Stimulated activated CD8-positive, alpha-beta memory T cell treated with anti-CD3 and anti-CD28 coated beads, Interleukin-15, amount 100 ng/mL, for 24 hours (primary cell): ENCODE results near the gene OR2T34.
"Not testable (repeated sequence)": the region's sequence is repeated elsewhere in the genome, so short reads cannot be mapped to it uniquely, and the experiment has no call there.

Experiments
- DNase-seq: peaks from one replicate; pipeline ENCODE4 v3.0.0-alpha.2; 2020; ENCODE audit warnings: low read depth

Gene OR2T34, protein sequence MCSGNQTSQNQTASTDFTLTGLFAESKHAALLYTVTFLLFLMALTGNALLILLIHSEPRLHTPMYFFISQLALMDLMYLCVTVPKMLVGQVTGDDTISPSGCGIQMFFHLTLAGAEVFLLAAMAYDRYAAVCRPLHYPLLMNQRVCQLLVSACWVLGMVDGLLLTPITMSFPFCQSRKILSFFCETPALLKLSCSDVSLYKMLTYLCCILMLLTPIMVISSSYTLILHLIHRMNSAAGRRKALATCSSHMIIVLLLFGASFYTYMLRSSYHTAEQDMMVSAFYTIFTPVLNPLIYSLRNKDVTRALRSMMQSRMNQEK

GRCh38 chr1:248574657-248575056, at the start of gene OR2T34:
Gene OR2T34 (minus strand): TSS chr1:248574757. CDS start chr1:248574757, 0 bp downstream.
- not testable (repeated sequence) for DNase-seq

GRCh38 chr1:248622570-248623001, 48.0 kb upstream of the OR2T34 start:
- DNase-seq = no peak

- DNase-seq = no peak
These were observed 47.2 kb upstream of the OR2T34 start for GRCh38 chr1:248621770-248622169.

- DNase-seq = peak; percentile 8
These were observed 44.3 kb upstream of the OR2T34 start for GRCh38 chr1:248618878-248619277.

DNA sequence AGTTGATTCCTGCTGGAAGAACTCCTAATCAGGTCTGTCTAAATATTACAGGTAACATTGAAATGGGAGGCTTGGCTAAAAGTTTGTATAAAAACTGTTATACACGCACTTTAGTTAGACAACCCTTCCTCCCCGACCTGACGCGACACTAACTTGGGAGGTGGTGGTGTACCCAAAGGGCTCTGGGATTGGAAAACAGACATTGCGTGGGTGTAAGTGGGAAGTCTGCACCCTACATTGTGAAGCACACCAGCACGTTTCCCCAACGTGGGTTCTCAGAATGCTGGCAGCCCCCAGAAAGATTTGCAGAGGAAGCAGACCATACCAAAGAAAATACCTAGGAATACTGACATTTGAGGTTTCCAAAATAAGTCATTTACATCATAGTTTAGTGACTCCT, 43.6 kb upstream of the OR2T34 start:
- DNase-seq = no peak

DNA sequence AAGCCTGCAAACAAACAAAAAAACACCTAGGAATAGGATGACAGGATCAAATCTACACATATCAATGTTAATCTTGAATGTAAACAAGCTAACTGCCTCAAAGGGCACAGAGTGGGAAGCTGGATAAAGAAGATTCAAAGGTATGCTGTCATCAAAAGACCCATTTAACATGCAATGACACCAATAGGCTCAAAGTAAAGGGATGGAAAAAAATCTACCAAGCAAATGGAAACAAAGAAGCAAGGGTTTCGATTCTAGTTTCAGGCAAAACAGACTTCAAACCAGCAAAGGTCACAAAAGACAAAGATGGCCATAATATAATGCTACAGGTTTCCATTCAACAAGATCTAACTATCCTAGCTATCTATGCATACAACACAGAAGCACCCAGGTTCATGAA, 39.2 kb upstream of the OR2T34 start:
- DNase-seq = no peak

- no peak for DNase-seq
These were observed 37.4 kb upstream of the OR2T34 start for GRCh38 chr1:248611883-248612414.

- no peak for DNase-seq
These were observed 35.7 kb upstream of the OR2T34 start for GRCh38 chr1:248610301-248610700.

- DNase-seq = no peak
These were observed 24.8 kb upstream of the OR2T34 start for GRCh38 chr1:248599396-248599795.

DNA sequence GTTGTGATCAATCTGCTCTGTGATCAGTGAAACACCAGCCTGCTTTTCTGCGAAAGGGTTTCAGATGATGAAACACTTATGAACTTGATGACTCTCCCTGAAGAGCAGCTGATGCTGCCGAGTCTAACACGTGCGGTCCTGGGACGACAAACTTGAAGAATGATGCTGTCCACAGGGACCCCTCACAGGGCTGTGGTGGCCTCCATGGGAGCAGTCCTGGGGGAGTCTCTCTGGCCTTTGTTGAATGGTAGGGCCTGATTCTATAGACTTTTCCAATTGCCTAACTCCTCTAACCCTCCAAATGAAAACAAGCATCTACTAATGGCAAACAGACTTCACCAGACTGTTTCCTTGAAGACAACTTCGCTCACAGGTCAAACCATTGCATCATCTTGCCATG, 23.0 kb upstream of the OR2T34 start, which contains the start of gene OR2T10:
Gene OR2T10, minus strand, starts transcription at position 112 of the 400 bp plus-strand sequence. CDS start 3,932 bp downstream, outside the sequence.
- no peak for DNase-seq

DNA sequence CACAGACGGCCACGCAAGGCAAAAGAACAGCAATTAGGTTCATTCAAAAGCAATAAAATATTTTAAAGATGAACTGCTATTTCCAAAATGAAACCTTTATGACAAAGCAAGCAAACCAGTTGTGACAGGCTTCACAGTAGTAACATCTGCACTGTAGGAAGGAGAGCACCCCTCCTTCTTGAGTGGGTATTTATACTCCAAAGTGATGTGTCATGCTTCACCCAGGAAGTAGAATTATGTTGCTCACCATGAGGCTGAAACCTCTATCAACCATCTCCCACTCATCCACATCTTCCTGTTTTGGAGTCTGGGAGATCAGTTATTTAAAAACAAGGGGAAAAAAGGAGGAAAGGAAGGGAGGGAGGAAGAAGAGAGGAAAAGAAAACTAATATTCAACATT, 22.1 kb upstream of the OR2T34 start:
- DNase-seq = no peak

GRCh38 chr1:248593226-248593625, 18.7 kb upstream of the OR2T34 start:
- no peak for DNase-seq

DNA sequence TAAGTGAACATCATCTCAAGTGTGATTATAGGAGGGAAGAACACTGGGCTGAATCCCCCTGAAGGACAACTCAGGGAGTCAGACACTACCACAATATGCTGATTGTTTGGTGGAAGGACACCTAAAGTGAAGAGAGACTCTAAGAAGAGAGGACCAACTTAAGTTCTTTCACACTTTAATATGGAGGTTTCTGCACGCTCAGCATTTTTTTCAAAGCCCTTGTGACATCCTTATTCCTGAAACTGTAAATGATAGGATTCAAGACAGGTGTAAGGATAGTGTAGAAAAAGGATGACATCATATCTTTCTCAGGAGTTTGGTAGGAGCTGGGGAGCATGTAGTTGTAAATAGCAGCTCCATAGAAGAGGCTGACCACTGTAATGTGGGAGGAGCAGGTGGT, 18.1 kb upstream of the OR2T34 start:
- no peak for DNase-seq

DNA sequence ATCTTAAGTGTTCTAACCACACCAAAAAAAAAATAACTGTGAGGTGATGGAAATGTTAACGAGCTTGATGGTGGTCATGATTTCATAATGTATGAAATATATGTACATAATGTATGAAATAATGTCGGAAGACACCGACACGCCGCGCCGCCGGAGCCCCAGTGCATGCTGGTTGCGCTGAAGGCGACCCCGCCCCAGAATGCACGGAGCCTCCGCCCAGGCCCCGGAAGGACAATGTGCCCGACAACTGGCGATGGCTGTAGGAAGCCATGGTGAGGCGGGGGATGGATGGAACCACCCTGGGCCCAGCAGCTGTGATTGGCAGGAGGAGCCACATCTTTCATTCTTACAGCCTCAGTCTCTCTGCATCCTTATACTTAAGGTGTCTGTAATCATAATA, 15.5 kb upstream of the OR2T34 start:
- no peak for DNase-seq

DNA sequence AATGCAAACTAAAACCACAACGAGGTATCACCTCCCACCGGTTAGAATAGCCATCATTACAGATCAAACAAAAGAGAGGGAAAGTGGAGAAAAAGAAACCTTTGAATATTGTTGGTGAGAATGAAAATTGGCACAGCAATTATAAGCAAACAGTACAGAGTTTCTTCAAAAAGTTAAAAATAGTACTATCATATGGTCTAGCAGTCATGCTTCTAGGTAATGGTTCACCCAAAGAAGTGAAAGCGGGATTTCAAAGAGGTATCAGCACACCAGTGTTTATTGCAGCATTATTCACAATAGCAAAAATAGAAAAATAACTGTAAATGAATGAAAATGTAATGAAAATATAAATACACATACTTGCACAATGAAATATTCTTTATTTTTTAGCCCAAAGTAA, 14.8 kb upstream of the OR2T34 start:
- no peak for DNase-seq

GRCh38 chr1:248585266-248585665, 10.7 kb upstream of the OR2T34 start:
- no peak for DNase-seq

DNA sequence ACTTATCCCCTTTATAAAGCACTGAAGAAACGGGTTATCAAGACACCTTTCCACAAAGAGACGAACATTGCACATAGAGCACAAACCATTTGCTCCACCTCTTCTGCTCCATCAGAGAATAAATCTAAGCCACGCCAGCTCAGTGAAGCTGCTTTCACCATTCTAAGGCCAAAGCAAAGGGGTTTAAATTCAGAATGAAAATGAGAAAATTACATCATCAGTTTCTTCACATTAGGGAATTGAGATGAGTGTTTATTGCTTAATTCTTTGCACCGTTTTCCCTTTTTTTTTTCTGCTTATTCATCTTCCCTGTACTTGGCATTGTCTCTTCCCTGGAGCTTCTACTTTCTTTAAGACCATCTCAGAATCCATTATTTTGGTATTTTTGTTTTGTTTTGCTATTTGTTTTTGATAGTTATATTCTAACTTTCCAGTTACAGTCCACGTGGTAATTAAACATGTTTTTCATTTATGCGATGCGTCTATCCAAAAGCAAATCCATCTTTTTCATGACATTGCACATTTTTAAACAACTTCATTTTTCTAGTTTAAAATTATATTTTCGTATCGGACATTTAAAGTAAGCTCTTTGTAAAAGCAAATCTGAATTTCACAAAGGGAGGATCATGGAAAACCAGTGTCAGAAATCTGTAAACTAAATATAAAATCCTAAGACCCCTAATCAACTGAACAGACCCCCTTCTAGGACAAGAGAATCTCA, 1.9 kb upstream of the OR2T34 start:
- DNase-seq = no peak

DNA sequence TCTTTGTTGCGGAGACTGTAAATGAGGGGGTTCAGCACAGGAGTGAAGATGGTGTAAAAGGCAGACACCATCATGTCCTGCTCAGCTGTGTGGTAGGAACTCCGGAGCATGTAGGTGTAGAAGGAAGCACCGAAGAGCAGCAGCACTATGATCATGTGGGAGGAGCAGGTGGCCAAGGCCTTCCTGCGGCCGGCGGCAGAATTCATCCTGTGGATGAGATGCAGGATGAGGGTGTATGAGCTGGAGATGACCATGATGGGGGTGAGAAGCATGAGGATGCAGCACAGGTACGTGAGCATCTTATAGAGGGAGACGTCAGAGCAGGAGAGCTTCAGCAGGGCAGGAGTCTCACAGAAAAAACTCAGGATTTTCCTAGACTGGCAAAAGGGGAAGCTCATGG, 701 bp downstream of the OR2T34 start:
- DNase-seq = not testable (repeated sequence)

GRCh38 chr1:248572049-248572448, 2.5 kb downstream of the OR2T34 start:
- not testable (repeated sequence) for DNase-seq

DNA sequence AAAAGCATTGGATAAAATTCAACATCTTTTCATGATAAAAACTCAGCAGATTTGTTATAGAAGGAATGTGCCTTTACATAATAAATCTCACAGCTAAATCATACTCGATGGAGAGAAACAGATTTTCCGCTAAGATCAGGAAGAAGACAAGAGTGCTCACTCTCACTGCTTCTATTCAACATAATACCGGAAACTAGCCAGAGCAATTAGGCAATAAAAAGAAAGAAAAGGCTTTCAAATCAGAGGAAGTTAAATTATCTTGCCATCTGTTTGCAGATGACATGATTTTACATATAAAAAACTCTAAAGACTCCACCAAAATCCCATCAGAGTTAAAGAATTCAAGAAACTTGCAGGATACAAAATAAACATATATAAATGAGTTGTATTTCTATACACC, 3.7 kb downstream of the OR2T34 start:
- not testable (repeated sequence) for DNase-seq

- DNase-seq = not testable (repeated sequence)
These were observed 5.5 kb downstream of the OR2T34 start for GRCh38 chr1:248569049-248569448.

GRCh38 chr1:248565530-248566373, 8.8 kb downstream of the OR2T34 start:
- not testable (repeated sequence) for DNase-seq
